OCI-M2 (cell line): ENCODE data around the gene SOWAHA.

ENCODE experiments used
- DNase-seq: peaks from one replicate; lab custom pipeline; 2025; ENCODE audit not compliant: unreplicated experiment; lab: John Stamatoyannopoulos, UW

SOWAHA gene

DNA sequence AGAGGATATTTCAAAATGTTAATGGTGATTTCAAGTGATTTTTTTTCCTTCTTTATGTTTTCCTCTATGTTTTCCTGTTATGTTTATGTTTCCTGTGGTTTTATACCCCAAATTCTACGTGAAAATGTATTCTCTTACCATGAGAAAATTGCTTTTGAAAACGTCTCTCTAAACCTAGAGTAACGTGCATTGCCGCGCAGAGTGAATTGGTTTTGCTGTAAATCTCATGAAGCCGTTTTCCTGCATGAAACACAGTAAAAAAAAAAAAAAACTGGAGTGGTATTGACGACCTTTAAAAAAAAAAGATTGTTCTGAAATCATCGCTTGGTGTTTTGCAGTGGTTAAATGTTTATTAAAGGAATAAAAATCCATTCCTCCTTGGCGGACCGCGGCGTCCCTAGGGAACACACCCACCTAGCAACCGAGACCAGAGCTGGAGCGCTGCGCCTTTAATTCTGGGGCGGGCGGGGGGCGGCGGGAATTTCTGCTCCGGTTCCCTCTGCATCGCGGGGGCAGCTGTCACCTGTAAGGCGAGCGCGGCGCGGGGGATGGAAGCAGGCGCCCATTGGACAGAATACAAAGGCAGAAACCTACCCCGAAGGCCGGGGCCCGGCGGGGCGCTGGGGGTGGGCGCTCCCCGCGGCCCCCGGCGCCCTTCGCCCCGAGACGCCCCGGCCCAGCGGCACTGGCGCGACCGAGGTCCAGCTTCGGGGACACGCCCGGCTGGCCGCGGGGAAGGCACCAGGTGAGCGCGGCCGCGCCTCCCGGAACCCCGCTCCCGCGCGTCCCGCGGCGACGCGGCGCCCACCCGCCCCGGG, at the start of gene SOWAHA:
Gene SOWAHA (plus strand): TSS at position 522 of the 818 bp plus-strand sequence. CDS start 320 bp downstream, outside the sequence.
- no peak for DNase-seq

DNA sequence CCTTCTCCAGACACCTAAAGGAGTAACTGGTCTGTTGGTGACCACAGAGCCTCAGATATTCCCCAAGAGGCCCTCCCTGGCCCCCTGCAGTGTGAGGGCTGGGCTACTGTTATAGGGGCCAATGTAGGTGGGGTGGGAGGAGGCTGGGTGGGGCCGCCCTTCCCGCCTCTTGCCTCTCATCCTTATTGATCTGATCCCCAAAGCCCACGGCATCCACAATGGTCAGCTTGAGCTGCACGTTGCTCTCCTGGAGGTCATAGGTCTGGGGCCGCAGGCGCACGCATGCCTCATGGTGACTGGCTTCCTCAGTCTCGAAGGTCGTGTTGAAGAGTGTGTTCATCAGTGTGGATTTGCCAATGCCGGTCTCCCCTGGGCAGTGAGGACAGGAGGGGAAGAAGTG, 49.1 kb upstream of the SOWAHA start:
- DNase-seq: no peak

DNA sequence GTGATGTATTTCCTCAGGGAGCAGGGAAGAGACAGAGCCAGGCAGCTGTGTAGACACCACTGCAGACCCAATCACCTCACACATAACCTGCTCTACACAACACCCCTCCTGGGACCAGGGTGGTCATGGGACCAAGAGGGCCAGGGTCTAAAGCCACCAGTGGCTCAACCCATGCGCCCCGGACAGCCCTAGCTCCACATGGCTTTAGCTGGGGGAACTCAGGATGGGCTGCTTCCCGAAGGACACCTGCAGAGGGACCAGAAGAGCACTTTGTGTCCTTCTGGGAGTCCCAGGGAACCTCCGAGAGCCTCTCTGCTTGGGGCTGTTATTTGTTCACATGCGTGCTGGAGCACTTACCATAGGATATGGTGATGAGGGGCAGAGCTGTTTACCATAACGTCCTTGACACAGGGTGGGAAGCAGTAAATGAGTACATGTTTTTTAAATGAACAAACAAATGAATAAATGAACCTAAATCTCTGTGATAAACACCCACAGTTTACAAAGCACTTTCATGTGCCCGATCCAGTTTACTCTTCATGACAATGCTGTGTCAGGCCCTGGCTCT, 48.3 kb upstream of the SOWAHA start:
- DNase-seq: no peak

GRCh38 chr5:132765311-132766019, 47.6 kb upstream of the SOWAHA start:
- no peak for DNase-seq

DNA sequence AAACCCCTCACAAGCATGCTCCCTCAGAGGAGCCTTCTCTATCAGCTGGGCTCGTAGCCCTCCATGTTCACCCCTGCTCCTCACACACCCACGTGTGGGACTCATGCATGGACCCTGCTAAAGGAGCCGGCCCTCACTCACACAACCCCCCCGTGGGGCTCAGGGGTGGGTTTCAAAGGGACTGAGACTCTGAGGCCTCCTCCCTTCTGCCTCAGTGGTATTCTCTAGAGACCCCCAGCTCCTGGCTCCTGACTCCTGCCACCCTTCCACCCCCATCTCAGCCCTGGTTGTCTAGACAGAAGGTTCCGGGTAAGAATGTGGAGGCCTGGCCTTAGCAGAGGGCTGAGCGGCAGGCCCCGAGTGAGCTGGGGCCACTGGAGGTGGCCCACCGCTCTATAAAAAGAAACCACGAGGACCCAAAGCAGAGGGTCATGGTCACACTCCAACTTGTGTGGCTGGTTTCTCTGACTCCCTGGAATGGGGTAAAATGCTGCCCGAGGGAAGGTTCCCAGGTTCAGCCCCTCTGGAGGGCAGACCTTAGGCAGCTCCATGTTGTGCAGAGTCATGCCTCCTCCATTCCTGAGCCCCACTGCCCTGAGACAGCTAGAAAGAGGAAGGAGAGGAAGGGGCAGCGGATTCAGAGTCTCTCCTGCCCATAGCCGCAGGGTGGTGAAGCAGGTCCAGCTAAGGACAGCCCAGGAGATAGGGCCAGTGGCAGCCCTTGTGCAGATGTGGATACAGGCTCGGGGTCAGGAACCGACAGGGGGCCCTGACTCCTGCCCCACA, 46.9 kb upstream of the SOWAHA start:
- no peak for DNase-seq

DNA sequence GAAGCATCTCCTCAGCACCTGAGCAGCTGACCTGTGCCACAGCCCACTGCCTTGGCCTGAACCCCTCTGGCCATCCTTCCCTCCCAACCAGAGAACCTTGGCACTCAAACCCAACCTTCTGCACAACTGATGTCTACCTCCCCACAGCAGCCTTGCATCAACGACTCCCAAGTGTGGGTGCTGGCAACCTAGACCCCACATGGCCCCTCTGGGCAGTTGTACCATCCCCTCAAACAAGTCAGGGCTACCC, 46.4 kb upstream of the SOWAHA start:
- no peak for DNase-seq

GRCh38 chr5:132767150-132767549, 46.0 kb upstream of the SOWAHA start:
- DNase-seq: no peak

GRCh38 chr5:132768485-132768868, 44.6 kb upstream of the SOWAHA start:
- DNase-seq: no peak

DNA sequence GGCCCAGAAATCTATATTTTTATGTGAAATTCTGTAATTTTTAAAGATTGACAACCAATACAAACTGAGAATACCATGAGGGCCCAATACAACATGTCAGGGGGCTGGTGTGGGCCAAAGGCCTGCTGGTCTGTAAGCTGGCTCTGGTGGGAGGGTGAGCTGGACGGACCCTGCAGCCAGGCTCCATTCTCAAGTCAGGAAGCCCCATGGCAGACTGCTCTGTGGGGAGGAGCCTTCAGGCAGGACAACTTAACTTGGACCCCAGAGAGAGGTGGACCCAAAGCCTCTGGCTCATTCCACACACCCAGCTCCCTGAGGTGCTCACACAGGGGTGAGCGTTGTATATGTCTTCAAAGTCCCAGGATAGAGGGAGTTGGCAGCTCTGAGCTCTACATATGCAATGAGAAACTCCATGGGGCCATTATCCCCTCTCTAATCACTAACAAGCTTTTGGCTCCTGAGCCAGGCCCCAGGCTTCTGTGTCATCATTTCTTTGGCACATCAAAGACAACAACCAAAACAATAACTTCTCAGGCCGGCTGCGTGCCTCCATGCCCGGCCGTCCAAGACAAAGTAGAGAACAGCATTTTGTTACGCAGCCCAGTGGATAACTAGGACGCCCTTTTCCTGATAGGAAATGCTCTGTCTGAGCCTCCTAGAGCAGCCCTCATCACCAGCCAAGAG, 42.5 kb upstream of the SOWAHA start:
- DNase-seq: no peak

DNA sequence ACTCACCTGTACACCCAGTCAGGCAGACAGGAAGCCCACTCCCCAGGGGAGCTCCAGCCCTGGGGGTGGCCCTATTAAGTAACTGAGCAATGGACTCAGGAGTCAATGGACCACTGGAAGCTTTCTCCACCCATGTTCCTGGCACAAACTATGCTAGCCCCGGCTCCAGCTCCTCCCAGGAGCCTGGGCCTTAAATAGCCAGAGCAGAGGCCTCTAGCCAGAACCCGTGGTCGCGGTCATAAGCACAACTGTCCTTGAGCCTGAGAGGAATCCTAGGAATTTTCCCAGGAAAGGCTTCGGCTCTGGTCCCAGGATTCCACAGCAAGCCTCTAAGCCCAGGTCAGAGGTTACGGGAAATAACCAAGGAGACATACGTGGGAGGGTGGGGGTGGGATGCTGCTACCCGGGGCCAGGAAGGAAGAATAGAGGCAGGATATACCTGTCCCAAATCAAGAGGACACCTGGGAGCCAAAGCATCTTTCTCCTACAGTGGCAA, 41.6 kb upstream of the SOWAHA start:
- no peak for DNase-seq

- no peak for DNase-seq
These were observed 40.6 kb upstream of the SOWAHA start for GRCh38 chr5:132772291-132773070.

- no peak for DNase-seq
These were observed 40.0 kb upstream of the SOWAHA start for GRCh38 chr5:132773114-132773513.

GRCh38 chr5:132773601-132774355, 39.3 kb upstream of the SOWAHA start:
- DNase-seq: no peak

DNA sequence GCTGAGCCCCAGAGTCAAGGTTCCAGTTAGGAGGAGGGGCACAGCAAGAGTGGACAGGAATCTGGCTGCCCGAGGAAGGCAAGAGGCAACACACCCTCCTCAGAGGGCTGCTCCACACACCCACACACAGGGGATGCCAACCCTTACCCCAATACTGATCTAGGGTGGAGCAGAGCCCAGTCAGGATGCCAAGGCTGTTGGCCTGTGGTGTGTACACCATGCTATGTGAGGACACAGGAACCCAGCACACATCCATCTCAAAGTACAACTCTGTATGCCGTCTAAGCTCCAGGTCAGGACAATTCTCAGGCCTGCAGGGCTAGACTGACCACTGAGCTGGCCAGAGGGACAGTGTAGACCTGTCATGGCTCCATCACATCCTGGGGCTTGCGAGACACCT, 38.7 kb upstream of the SOWAHA start:
- no peak for DNase-seq

- no peak for DNase-seq
These were observed 38.2 kb upstream of the SOWAHA start for GRCh38 chr5:132774896-132775295.

DNA sequence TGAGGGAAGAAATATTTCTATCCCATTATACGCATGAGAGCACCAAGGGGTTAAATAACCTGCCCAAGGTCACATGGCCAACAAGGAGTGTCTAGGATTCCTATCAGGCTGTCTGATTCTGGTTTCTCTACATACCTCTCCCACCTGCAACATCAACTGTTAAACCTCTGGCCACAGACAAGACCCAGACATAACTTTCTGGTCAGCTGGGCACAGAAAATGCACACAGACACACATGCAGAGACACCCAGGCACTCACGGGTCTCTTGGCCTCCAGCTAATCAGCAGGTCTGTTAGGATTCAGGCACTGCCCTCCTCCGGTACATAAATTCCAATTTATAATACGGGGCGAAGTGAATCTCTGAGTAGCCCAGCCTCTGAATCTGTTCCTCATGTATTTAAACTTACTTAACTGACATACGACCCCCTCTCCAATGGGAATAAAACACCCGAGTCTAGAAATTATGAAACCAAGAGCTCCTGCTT, 37.6 kb upstream of the SOWAHA start:
- DNase-seq: no peak

- DNase-seq: no peak
These were observed 36.8 kb upstream of the SOWAHA start for GRCh38 chr5:132776131-132776937.

GRCh38 chr5:132776938-132777208, 36.2 kb upstream of the SOWAHA start:
- DNase-seq: no peak
